Measurements from ENCODE around the gene SMNDC1.
"Not testable (repeated sequence)": the region's sequence is repeated elsewhere in the genome, so short reads cannot be mapped to it uniquely, and the experiment has no call there.

Gene SMNDC1

GRCh38 chr10:110278562-110279406, 25.9 kb downstream of the SMNDC1 start:
- no peak for DNase-seq

DNA sequence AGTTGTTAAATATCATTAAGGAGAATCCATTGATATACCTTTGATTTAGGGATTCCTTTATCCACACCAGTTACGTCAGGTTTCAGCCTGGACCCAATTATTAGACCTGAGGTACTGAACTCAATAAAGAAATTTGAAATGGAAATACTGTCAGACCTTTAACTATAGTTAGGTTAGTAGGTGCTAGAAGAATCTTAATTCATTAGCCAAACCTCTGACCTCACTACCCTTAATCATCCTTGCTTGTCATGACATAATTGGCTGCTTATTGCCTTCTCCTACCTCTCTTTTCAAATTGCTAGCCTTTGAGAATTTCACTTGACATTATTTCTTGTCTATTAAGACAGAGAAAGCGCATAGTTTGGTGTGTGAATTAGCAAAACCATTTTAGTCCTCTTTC, 27.1 kb downstream of the SMNDC1 start:
- no peak for DNase-seq

DNA sequence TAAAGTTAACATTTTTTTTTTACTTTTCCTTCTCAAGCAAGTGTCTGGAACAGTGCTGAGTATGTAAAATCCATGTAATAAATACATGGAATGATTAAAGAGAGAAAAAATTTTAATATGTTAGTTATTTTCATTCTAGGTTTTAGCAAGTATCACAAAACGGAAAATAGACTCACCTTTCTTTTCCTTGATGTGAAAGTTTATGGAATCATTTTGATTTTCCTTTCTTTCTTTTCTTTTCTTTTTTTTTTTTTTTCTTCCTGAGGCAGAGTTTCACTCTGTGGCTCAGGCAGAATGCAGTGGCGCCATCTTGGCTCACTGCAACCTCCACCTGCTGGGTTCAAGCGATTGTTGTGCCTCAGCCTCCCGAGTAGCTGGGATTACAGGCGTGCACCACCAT, 28.1 kb downstream of the SMNDC1 start:
- DNase-seq: no peak

DNA sequence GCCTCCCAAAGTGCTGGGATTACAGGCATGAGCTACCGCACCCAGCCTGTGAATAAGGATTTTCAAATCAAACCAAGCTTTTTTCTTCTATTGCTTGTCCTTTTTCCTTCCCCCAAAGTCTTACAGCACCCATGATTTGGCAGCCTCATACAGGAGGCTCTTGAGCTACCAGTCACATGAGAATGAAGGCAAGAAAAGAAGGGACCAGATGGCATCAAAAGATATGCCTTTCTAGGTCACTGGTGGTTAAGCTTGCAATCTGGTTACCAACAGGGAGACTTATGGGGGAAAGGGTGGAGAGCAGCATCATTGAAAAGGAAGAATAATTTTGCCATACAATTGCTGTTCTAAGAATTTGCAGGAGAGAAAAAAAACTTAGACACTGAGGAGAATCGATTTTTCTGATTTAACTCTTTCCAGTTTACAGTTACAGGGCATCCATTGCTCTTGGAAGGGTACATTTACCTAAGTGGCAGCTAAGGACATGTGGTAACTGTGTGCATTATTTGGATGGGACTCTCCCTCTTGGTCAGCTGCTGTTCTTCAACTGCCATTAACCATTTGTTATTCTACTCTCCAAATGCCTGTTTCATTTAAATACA, 29.5 kb downstream of the SMNDC1 start:
- DNase-seq: no peak

DNA sequence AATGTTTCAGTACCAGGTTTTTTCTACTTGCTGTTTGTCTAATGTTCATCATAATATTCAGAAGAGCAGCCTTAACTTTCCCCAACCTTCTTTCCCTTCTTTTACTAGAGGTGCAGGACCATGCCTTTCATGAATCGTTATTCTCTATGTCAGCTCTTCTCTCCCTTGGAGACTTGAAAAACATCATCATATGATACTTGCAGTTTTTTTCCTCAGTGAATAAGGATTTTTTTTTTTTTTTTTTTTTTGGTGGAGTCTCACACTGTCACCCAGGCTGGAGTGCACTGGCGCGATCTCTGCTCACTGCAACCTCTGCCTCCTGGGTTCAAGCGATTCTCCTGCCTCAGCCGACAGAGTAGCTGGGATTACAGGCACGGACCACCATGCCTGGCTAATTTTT, 30.1 kb downstream of the SMNDC1 start:
- DNase-seq: no peak

- no peak for DNase-seq
Observed at GRCh38 chr10:110274072-110274627, 30.6 kb downstream of the SMNDC1 start.

GRCh38 chr10:110273474-110273873, 31.2 kb downstream of the SMNDC1 start:
- no peak for DNase-seq

GRCh38 chr10:110272995-110273394, 31.7 kb downstream of the SMNDC1 start:
- DNase-seq: not testable (repeated sequence)

GRCh38 chr10:110269374-110270318, 35.1 kb downstream of the SMNDC1 start:
- DNase-seq: no peak

DNA sequence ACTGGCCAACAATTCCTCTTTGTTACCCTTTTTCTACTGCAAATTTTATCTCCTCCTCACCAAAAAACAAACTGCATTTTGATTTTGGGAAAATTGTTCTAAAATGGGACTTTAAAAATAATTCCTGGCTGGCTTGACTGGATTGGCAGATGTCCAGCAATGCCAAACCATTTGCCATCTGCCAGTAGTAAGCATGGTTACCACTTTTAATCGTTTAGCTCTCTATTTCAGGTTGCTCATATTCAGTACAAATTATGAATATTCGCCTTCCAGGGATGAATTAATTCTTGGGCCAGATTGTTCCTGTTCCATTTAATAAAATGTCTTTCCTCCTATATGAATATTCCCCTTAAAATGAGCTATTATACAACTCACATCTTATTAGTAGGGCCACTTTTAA, 35.7 kb downstream of the SMNDC1 start:
- DNase-seq: no peak

- no peak for DNase-seq
Observed at GRCh38 chr10:110268442-110268841, 36.3 kb downstream of the SMNDC1 start.

DNA sequence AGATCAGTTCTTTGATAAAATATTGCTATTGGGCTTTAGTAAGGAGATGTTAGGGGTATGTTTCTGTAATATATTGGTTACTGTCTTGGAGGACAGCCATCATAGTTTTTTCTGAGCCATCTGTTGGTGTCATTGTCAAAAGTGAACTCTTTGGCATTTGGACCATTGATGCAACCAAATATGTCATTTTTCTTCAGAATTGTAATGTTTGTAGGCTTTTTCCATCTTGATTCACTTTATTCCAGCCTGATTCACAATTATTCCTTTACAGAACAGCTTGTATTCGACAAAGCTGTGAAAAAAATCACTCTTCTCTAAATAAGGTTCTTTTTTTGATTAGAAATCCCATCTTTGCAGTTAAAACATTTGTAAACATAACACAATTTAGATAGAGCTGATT, 37.4 kb downstream of the SMNDC1 start:
- no peak for DNase-seq

GRCh38 chr10:110265573-110266193, 39.0 kb downstream of the SMNDC1 start:
- no peak for DNase-seq

DNA sequence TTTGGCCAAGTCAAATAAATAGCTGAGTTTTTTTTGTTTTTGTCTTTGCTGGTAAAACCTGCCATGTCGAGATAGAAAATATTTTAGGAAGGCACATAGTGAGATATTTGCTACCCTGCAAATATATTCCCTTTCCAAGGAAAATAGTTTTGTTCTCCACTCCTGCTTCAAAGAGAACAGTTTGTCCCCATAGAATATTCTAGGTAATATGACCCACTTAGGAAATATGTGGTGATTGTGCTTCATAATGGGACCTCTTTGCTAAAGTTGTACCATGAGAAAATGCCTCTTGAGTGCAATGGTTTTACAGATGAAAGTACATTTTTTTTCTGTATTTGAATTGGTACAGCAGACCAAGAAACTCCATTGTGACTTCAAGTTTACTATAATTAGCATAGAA, 41.6 kb downstream of the SMNDC1 start:
- DNase-seq: no peak

DNA sequence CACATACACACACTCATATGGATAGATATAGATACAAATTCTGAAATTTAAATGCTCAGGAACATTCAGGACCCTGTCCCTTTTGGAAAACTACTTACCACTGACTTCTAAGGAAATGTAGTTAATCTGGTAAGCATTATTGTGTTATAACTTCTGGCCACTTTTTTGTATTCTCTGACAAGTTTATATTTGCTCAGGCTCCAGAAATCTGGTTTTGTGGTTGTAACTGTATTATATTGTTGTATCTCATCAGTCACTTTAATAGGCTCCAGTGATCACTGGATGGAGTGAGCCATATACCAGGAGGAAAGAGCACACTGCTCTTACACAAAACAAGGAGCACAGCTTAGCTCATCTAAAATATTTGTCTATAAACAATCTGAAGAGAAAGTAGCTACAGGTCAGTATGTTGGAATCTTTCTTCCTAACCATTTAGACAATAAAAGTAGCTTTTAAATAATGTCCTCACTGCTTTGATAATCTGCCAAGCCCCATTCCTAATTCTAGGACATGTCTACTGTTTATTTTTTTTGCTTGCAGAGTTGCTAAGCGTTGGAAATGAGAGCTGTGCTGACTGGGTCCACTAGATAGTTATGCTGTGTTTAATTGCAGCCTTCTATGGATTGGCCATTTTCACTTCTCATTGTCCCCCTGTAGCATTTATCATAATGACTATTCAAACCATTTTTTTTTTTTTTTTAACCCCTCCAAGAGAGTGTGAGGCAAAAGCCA, 43.8 kb downstream of the SMNDC1 start:
- no peak for DNase-seq

- no peak for DNase-seq
Observed at GRCh38 chr10:110259317-110259716, 45.4 kb downstream of the SMNDC1 start.

GRCh38 chr10:110258542-110258941, 46.2 kb downstream of the SMNDC1 start:
- no peak for DNase-seq

DNA sequence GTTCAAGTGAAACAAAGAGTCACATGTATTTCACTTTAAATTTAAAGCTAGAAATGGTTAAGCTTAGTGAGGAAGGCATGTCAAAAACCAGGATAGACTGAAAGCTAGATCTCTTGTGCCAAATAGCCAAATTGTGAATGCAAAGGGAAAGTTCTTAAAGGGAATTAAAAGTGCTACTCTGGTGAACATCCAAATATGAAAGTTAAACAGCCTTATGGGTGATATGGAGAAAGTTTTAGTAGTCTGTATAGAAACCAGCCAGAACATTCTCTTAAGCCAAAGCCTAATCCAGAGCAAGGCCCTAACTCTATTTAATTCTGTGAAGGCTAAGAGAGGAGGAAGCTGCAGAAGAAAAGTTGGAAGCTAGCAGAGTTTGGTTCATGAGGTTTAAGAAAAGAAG, 50.3 kb downstream of the SMNDC1 start:
- no peak for DNase-seq

DNA sequence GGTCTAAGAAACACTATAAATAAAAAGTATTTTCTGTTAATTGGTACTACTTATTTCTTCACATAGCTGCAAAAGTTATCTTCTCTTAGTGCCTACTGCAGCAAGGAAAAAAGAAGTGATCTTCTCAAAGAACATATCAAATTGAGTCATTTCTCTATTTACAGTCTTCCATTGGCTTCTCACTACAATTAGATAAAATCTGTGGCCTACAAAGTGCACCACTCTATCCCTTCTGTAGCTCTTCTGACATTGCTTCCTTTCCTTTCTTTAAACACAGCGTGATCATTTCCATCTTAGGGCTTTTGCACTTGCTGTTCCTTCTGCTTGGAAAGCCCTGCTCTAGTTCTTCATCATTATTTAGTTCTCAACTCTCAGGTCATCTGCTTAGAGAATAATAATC, 52.6 kb downstream of the SMNDC1 start:
- no peak for DNase-seq

DNA sequence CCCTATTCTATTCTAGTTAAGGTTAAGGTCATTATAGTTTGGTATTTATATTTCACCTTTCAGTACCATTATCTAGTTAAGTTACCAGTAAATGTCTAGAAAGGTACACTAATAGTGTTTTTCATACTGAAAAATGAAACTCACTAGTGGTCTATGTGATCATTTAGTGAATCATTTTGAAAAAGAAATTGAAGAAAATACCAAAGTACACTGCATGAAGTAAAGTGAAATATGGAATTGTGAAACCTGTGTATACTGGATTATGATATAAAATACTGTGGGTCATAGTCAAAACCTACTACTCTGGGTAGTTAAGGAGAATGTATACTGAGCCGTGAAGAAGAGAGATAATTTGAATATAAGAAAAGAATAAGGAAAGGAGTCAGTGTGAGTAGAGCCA, 53.3 kb downstream of the SMNDC1 start:
- DNase-seq: not testable (repeated sequence)

- not testable (repeated sequence) for DNase-seq
Observed at GRCh38 chr10:110249489-110249888, 55.2 kb downstream of the SMNDC1 start.

DNA sequence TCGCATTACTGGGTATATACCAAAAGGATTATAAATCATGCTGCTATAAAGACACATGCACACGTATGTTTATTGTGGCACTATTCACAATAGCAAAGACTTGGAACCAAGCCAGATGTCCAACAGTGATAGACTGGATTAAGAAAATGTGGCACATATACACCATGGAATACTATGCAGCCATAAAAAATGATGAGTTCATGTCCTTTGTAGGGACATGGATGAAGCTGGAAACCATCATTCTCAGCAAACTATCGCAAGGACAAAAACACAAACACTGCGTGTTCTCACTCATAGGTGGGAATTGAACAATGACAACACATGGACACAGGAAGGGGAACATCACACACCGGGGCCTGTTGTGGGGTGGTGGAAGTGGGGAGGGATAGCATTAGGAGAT, 56.9 kb downstream of the SMNDC1 start:
- DNase-seq: not testable (repeated sequence)
